ENCODE measurements around the gene ASCL4. TPM values are rescaled to one million over a fixed set of nuclear protein-coding genes. Genes with fewer than 3 reads are reported as not detected.

Gene ASCL4
- total RNA-seq, 2 experiments from 2014 or later, result not detected

DNA sequence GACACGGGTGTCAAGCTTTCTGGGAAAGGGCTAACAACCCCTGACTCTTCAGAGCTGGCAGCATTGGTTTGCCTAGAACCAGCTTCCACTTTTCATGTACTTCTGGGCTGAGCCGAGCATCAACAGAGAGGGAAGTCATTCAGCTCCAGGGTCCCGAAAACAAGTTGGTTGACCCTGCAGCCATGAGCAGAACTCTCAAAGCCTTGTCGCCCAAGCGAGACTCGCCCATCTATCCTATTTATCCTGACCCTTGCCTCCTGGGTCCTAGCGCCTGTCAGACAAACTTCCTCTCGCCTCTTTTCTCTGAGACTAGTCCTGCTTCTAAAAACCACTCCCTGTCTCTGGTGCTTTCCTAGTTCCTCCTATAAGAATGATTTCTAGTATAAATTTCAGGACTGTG lies 47.9 kb downstream of the ASCL4 start:
- Mint-ChIP-seq H3K27ac (no peak overlapping the region), H3K4me3 (no peak overlapping the region), H3K36me3 (ENCODE audit: low read depth) (peaks cover 6% of the 10 kb centered on the region), H3K4me1 (no peaks in the 10 kb centered on the region), H3K9me3 (peaks cover 27% of the 10 kb centered on the region), H3K27me3 (peaks cover 5% of the 10 kb centered on the region)
- DNase-seq, result no peak
- ChIA-PET CTCF (no interaction called here), POLR2A (no interaction called here)

Other genes with a start within 250 kb of the ASCL4 start
- gene PWP1, start 88.9 kb upstream of the ASCL4 start, total RNA-seq, result 10 to 100 TPM; 31.9 to 34.5 TPM
- gene PRDM4, start 13.6 kb upstream of the ASCL4 start, total RNA-seq, result 10 to 100 TPM; 34.0 to 36.2 TPM

Measured in activated CD4-positive, alpha-beta memory T cell treated with anti-CD3 and anti-CD28 coated beads, Interleukin-2, amount 10 ng/mL, durations not matched to agents 7 days and 5 days (primary cell).